AG10803 (cell line): ENCODE data around the gene VPS37D.

ENCODE experiments used
- DNase-seq: peaks from one replicate; pipeline ENCODE4 v3.0.0; 2010; ENCODE audit warnings: low read depth
- H3K4me3 ChIP-seq: 2 replicates; pipeline ENCODE4 v1.5.1; 2011; ENCODE audit warnings: mild to moderate bottlenecking, low read length, control low read depth
- CTCF ChIP-seq: conservative IDR thresholded peaks from 2 replicates; pipeline ENCODE4 v1.5.1; 2011; ENCODE audit warnings: mild to moderate bottlenecking, low read length, control low read depth, inconsistent platforms

VPS37D gene

GRCh38 chr7:73696372-73696771, 28.7 kb downstream of the VPS37D start:
- no peak for TF ChIP-seq CTCF
- no peak overlapping the region for H3K4me3 ChIP-seq
- no peak for DNase-seq

- no peak overlapping the region for H3K4me3 ChIP-seq
- TF ChIP-seq CTCF: no peak
- DNase-seq: no peak
Measured at GRCh38 chr7:73698410-73698809, 30.8 kb downstream of the VPS37D start.

- H3K4me3 ChIP-seq: no peak overlapping the region
- no peak for DNase-seq
- no peak for TF ChIP-seq CTCF
Measured at GRCh38 chr7:73699370-73700068, 31.9 kb downstream of the VPS37D start.

GRCh38 chr7:73700069-73700423, 32.4 kb downstream of the VPS37D start:
- TF ChIP-seq CTCF: no peak
- H3K4me3 ChIP-seq: no peak overlapping the region

GRCh38 chr7:73700581-73701134, 33.0 kb downstream of the VPS37D start:
- TF ChIP-seq CTCF: no peak
- no peak for DNase-seq
- no peak overlapping the region for H3K4me3 ChIP-seq

More at GRCh38 chr7:73700069-73700423, 32.4 kb downstream of the VPS37D start:
- DNase-seq: no peak

- TF ChIP-seq CTCF: peak; percentile 65
- H3K4me3 ChIP-seq: no peak overlapping the region
- DNase-seq: peak; percentile 82
Measured at GRCh38 chr7:73701357-73701995, 33.8 kb downstream of the VPS37D start.

GRCh38 chr7:73702226-73702625, 34.6 kb downstream of the VPS37D start:
- DNase-seq: no peak
- no peak for TF ChIP-seq CTCF
- H3K4me3 ChIP-seq: no peak overlapping the region
